ENCODE data around the gene BTG1. TPM values are rescaled to one million over a fixed set of nuclear protein-coding genes. Genes with fewer than 3 reads are reported as not detected.

BTG1 gene
- total and polyA plus RNA-seq, 2 of the 8 experiments (the other 6 are each of a cell fraction or from before 2014, with no cell fraction given) = 17.1 to 32.7 TPM

DNA sequence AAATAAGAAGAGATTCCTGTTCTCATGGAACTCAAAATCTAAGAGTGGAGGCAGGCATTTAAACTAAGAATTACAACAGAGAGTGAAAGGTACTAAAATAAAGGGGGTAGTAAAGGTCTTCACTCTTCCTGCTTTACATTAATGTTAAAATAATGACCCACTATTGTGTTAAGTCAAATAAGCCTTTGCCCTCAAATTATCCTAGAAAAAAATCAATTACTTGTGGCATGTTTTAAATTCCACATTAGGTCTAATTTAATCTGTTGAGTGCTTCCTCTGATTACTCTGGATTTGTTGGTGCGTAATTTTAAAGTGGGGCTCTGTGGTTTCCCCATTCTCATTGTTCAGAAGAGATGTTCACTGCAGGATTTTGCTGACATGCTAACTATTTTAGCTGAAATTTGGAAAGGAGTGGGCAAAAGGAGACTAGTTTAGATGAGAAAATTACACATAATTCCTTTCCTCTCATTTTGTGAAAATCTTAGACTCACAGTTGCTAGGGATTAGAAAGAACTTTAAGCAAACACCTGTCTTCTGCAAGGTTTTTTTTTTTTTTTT, 35.5 kb downstream of the BTG1 start (continued):
- TF ChIP-seq, protein P1, sequence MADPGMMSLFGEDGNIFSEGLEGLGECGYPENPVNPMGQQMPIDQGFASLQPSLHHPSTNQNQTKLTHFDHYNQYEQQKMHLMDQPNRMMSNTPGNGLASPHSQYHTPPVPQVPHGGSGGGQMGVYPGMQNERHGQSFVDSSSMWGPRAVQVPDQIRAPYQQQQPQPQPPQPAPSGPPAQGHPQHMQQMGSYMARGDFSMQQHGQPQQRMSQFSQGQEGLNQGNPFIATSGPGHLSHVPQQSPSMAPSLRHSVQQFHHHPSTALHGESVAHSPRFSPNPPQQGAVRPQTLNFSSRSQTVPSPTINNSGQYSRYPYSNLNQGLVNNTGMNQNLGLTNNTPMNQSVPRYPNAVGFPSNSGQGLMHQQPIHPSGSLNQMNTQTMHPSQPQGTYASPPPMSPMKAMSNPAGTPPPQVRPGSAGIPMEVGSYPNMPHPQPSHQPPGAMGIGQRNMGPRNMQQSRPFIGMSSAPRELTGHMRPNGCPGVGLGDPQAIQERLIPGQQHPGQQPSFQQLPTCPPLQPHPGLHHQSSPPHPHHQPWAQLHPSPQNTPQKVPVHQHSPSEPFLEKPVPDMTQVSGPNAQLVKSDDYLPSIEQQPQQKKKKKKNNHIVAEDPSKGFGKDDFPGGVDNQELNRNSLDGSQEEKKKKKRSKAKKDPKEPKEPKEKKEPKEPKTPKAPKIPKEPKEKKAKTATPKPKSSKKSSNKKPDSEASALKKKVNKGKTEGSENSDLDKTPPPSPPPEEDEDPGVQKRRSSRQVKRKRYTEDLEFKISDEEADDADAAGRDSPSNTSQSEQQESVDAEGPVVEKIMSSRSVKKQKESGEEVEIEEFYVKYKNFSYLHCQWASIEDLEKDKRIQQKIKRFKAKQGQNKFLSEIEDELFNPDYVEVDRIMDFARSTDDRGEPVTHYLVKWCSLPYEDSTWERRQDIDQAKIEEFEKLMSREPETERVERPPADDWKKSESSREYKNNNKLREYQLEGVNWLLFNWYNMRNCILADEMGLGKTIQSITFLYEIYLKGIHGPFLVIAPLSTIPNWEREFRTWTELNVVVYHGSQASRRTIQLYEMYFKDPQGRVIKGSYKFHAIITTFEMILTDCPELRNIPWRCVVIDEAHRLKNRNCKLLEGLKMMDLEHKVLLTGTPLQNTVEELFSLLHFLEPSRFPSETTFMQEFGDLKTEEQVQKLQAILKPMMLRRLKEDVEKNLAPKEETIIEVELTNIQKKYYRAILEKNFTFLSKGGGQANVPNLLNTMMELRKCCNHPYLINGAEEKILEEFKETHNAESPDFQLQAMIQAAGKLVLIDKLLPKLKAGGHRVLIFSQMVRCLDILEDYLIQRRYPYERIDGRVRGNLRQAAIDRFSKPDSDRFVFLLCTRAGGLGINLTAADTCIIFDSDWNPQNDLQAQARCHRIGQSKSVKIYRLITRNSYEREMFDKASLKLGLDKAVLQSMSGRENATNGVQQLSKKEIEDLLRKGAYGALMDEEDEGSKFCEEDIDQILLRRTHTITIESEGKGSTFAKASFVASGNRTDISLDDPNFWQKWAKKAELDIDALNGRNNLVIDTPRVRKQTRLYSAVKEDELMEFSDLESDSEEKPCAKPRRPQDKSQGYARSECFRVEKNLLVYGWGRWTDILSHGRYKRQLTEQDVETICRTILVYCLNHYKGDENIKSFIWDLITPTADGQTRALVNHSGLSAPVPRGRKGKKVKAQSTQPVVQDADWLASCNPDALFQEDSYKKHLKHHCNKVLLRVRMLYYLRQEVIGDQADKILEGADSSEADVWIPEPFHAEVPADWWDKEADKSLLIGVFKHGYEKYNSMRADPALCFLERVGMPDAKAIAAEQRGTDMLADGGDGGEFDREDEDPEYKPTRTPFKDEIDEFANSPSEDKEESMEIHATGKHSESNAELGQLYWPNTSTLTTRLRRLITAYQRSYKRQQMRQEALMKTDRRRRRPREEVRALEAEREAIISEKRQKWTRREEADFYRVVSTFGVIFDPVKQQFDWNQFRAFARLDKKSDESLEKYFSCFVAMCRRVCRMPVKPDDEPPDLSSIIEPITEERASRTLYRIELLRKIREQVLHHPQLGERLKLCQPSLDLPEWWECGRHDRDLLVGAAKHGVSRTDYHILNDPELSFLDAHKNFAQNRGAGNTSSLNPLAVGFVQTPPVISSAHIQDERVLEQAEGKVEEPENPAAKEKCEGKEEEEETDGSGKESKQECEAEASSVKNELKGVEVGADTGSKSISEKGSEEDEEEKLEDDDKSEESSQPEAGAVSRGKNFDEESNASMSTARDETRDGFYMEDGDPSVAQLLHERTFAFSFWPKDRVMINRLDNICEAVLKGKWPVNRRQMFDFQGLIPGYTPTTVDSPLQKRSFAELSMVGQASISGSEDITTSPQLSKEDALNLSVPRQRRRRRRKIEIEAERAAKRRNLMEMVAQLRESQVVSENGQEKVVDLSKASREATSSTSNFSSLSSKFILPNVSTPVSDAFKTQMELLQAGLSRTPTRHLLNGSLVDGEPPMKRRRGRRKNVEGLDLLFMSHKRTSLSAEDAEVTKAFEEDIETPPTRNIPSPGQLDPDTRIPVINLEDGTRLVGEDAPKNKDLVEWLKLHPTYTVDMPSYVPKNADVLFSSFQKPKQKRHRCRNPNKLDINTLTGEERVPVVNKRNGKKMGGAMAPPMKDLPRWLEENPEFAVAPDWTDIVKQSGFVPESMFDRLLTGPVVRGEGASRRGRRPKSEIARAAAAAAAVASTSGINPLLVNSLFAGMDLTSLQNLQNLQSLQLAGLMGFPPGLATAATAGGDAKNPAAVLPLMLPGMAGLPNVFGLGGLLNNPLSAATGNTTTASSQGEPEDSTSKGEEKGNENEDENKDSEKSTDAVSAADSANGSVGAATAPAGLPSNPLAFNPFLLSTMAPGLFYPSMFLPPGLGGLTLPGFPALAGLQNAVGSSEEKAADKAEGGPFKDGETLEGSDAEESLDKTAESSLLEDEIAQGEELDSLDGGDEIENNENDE (IDR thresholded peaks at IDR 0.05; ENCODE audit: insufficient replicate concordance, low read length) = no peak
- TF ChIP-seq POLR2A (IDR thresholded peaks at IDR 0.05; ENCODE audit: control extremely low read depth in 1 of 2, low read depth in 2 of 2, low read length in 2 of 2) = no peak
- TF ChIP-seq SRF (IDR thresholded peaks at IDR 0.05; ENCODE audit: low read depth, low read length) = no peak
- no peak for TF ChIP-seq SIN3A (conservative IDR thresholded peaks at IDR 0.05 in 1 of 2, IDR thresholded peaks at IDR 0.05 in 1 of 2; ENCODE audit: low read depth in 1 of 2, low read length in 2 of 2)
- no peak for TF ChIP-seq TEAD4 (IDR thresholded peaks at IDR 0.05; ENCODE audit: low read depth, low read length)
- no peak for TF ChIP-seq CHD2 (IDR thresholded peaks at IDR 0.05; ENCODE audit: low read length)
- no peak for TF ChIP-seq CBX5 (IDR thresholded peaks at IDR 0.05; ENCODE audit: low read depth, low read length)
- no peak for TF ChIP-seq TAF1 (IDR thresholded peaks at IDR 0.05; ENCODE audit: low read depth, low read length)
